Activated T-cell treated with anti-CD3 and anti-CD28 coated beads, Interleukin-2, amount 50 U/mL, for 72 hours (primary cell): Measurements from ENCODE around the gene PITPNM1. TPM values are rescaled to one million over a fixed set of nuclear protein-coding genes. Genes with fewer than 3 reads are reported as not detected.
"Not testable (repeated sequence)": the region's sequence is repeated elsewhere in the genome, so short reads cannot be mapped to it uniquely, and the experiment has no call there.

Source experiments
- ATAC-seq, 2 donors: fragments of 150-1000 bp; cut with Tn5 transposase; replicated peaks in 1 of 2; 2 replicates each; pipeline ENCODE4 v1.10.0; 2021; ENCODE audit warnings: moderate library complexity in 2 of 2, mild to moderate bottlenecking in 1 of 2
- DNase-seq, 2 donors: peaks; one replicate each; pipeline ENCODE4 v3.0.0; 2021 to 2022; ENCODE audit warnings: mixed read lengths in 1 of 2
- H3K27ac Mint-ChIP-seq: one replicate; pipeline ENCODE4 v1.8.0; 2022; ENCODE audit warnings: mild to moderate bottlenecking, moderate library complexity, mixed read lengths
- H3K27me3 Mint-ChIP-seq: one replicate; pipeline ENCODE4 v1.8.0; 2022; ENCODE audit warnings: low read depth, mixed read lengths
- H3K36me3 Mint-ChIP-seq, 2 donors: one replicate each; pipeline ENCODE4 v1.8.0; 2022; ENCODE audit warnings: mixed read lengths in 2 of 2, mild to moderate bottlenecking in 1 of 2; ENCODE audit not compliant: insufficient read depth in 2 of 2
- H3K4me1 Mint-ChIP-seq: one replicate; pipeline ENCODE4 v1.8.0; 2022; ENCODE audit warnings: low read depth, mixed read lengths
- H3K4me3 Mint-ChIP-seq, 2 donors: one replicate each; pipeline ENCODE4 v1.8.0; 2022; ENCODE audit warnings: mild to moderate bottlenecking in 2 of 2, mixed read lengths in 2 of 2, moderate library complexity in 2 of 2
- H3K9me3 Mint-ChIP-seq, 2 donors: one replicate each; pipeline ENCODE4 v1.8.0; 2022; ENCODE audit warnings: mixed read lengths in 2 of 2
- total RNA-seq, 2 donors: library from RNA; stranded (reverse); gene quantifications; one replicate each; pipeline ENCODE4 v1.2.3, GENCODE V29; 2022

The PITPNM1 gene
- total RNA-seq, 2 donors from 2014 or later: 94.3 to 118 TPM

GRCh38 chr11:67468759-67469507 is 36.2 kb downstream of the PITPNM1 start, which contains the start of gene TMEM134:
TMEM134 (minus strand) TSS chr11:67469251; CDS start chr11:67469192, 59 bp downstream.
- Mint-ChIP-seq H3K27me3 (no peaks in the 10 kb centered on the region), H3K4me1 (peaks cover 46% of the 10 kb centered on the region), H3K27ac (peak within 1 kb of the TSS; percentile 43), H3K4me3 (peak within 1 kb of the TSS; percentile 94 to 95), H3K9me3 (no peaks in the 10 kb centered on the region), H3K36me3 (no peaks in the 10 kb centered on the region)
- peak; percentile 92 to 95 for DNase-seq
- ATAC-seq: peak; percentile 85

GRCh38 chr11:67468456-67468758 is 36.8 kb downstream of the PITPNM1 start:
- Mint-ChIP-seq H3K4me3 (peak overlapping the region; percentile 94 to 95), H3K4me1 (peaks cover 50% of the 10 kb centered on the region), H3K9me3 (no peaks in the 10 kb centered on the region), H3K27ac (peak overlapping the region; percentile 43), H3K27me3 (no peaks in the 10 kb centered on the region), H3K36me3 (no peaks in the 10 kb centered on the region)
- ATAC-seq (peak in 1 of 2 donors; percentile 1), DNase-seq (peak in 1 of 2 donors; percentile 40)

DNA sequence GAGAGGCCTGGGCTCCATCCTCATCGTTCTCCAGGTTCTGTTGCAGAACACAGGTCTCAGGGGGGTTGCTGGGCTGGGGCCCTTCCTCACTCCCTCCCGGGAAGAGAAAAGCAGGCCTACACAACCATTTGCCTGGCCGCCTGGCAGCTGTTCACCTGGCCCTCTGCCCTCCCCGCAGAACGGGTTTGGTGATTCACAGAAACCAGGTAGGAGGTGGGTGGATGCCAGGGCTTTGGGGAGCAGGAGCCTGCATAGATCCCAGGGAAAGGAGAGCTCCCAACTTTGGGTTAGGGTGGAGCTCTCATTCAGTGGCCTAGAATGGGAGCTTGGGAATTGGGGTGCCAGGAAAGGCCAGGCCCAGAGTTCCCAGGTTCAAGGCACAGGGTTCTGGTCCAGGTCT is 37.1 kb downstream of the PITPNM1 start:
- no peak for ATAC-seq
- no peaks in the 10 kb centered on the region for H3K27me3 Mint-ChIP-seq
- H3K4me3 Mint-ChIP-seq: peak overlapping the region; percentile 94 to 95
- no peaks in the 10 kb centered on the region for H3K9me3 Mint-ChIP-seq
- H3K36me3 Mint-ChIP-seq: no peaks in the 10 kb centered on the region
- peak; percentile 41 to 45 for DNase-seq
- H3K4me1 Mint-ChIP-seq: peaks cover 50% of the 10 kb centered on the region
- peak overlapping the region; percentile 43 for H3K27ac Mint-ChIP-seq

GRCh38 chr11:67466962-67467771 is 38.0 kb downstream of the PITPNM1 start:
- Mint-ChIP-seq H3K9me3 (no peaks in the 10 kb centered on the region), H3K4me1 (peaks cover 50% of the 10 kb centered on the region), H3K36me3 (no peaks in the 10 kb centered on the region), H3K27me3 (no peaks in the 10 kb centered on the region), H3K27ac (peak overlapping the region; percentile 27), H3K4me3 (peak overlapping the region; percentile 94 to 95)
- ATAC-seq (no peak), DNase-seq (no peak)

GRCh38 chr11:67466367-67466766 is 38.8 kb downstream of the PITPNM1 start:
- H3K4me1 Mint-ChIP-seq: peaks cover 43% of the 10 kb centered on the region
- no peaks in the 10 kb centered on the region for H3K9me3 Mint-ChIP-seq
- H3K27me3 Mint-ChIP-seq: no peaks in the 10 kb centered on the region
- H3K36me3 Mint-ChIP-seq: no peaks in the 10 kb centered on the region
- DNase-seq (no peak), ATAC-seq (no peak)
- no peak overlapping the region for H3K27ac Mint-ChIP-seq
- peak overlapping the region in 1 of 2 donors; percentile 94 for H3K4me3 Mint-ChIP-seq

GRCh38 chr11:67465530-67465929 is 39.6 kb downstream of the PITPNM1 start:
- not testable (repeated sequence) for H3K36me3 Mint-ChIP-seq, H3K9me3 Mint-ChIP-seq, DNase-seq, H3K27me3 Mint-ChIP-seq, ATAC-seq
- H3K27ac Mint-ChIP-seq: peak overlapping the region; percentile 71
- H3K4me3 Mint-ChIP-seq: peak overlapping the region; percentile 87 to 95
- H3K4me1 Mint-ChIP-seq: peaks cover 42% of the 10 kb centered on the region

DNA sequence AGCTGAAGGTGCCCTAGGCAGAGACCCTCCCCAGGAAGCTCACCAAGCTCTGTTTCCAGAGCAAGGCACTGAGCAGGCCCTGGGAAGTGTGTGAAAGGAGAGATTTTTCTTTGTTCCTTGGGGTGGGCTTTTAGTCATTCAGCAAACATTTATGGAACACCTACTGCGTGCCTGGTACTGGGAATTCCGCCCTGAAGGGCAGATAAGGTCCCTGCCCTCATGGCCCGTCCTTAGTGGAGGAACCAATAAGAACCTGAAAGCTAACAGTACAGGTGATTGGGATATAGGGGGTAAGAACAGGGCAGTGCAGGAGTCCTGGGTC is 40.0 kb downstream of the PITPNM1 start:
- no peaks in the 10 kb centered on the region for H3K36me3 Mint-ChIP-seq
- peak overlapping the region; percentile 71 for H3K27ac Mint-ChIP-seq
- no peaks in the 10 kb centered on the region for H3K27me3 Mint-ChIP-seq
- no peak for ATAC-seq
- peak overlapping the region; percentile 87 to 95 for H3K4me3 Mint-ChIP-seq
- peaks cover 41% of the 10 kb centered on the region for H3K4me1 Mint-ChIP-seq
- no peaks in the 10 kb centered on the region for H3K9me3 Mint-ChIP-seq
- DNase-seq: no peak

- ATAC-seq (peak; percentile 82), DNase-seq (peak; percentile 95 to 96)
- peaks cover 36% of the 10 kb centered on the region for H3K4me1 Mint-ChIP-seq
- H3K4me3 Mint-ChIP-seq: peak overlapping the region; percentile 87 to 95
- H3K9me3 Mint-ChIP-seq: no peaks in the 10 kb centered on the region
- H3K36me3 Mint-ChIP-seq: no peaks in the 10 kb centered on the region
- no peaks in the 10 kb centered on the region for H3K27me3 Mint-ChIP-seq
- H3K27ac Mint-ChIP-seq: peak overlapping the region; percentile 71
These were observed 40.6 kb downstream of the PITPNM1 start for GRCh38 chr11:67464411-67465188.

- ATAC-seq: no peak
- no peaks in the 10 kb centered on the region for H3K36me3 Mint-ChIP-seq
- peaks cover 36% of the 10 kb centered on the region for H3K4me1 Mint-ChIP-seq
These were observed 41.3 kb downstream of the PITPNM1 start for GRCh38 chr11:67463680-67464410.

DNA sequence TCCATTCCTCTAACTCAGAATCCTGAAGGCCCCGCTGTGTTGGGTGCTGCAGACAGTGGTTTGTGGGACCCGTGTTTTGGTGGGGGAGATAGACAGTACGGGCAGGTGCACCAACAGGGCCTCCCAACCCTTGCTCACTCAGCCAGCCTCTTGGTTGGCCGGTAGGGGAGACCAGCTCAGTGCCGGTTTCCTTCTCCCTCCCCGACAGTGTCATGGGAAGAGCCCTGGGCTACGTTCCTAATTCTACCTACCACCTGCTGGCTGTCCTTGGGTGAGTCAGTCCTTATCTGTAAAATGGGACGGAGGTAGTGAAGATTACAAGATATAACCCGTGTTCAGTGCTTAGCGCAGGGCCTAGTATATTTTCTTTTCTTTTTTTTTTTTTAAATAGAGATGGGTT is 42.0 kb downstream of the PITPNM1 start:
- Mint-ChIP-seq H3K36me3 (no peaks in the 10 kb centered on the region), H3K4me1 (peaks cover 33% of the 10 kb centered on the region), H3K9me3 (no peaks in the 10 kb centered on the region), H3K4me3 (no peak overlapping the region), H3K27me3 (no peaks in the 10 kb centered on the region), H3K27ac (no peak overlapping the region)
- no peak for DNase-seq
- ATAC-seq: no peak

More at GRCh38 chr11:67463680-67464410, 41.3 kb downstream of the PITPNM1 start:
- DNase-seq: no peak
- Mint-ChIP-seq H3K9me3 (no peaks in the 10 kb centered on the region), H3K27ac (peak overlapping the region; percentile 60), H3K4me3 (peak overlapping the region; percentile 87 to 95), H3K27me3 (no peaks in the 10 kb centered on the region)

DNA sequence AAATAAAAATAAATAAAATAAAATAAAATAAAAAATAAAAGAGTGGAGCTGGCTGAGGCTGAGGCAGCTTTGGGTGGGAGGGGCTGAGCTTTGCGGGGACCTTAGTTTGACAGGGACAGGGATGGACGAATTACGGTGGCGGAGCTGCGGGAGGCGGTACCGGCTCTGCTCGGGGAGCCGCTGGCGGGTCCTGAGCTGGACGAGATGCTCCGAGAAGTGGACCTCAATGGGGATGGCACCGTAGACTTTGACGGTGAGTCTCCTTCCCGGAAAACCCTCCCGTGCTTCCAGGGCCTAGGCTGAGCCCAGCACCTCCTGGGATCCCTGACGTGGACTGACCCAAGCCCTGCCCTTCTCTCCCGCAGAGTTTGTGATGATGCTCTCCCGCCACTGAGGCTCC is 46.9 kb downstream of the PITPNM1 start:
- no peaks in the 10 kb centered on the region for H3K4me1 Mint-ChIP-seq
- H3K4me3 Mint-ChIP-seq: no peak overlapping the region
- H3K36me3 Mint-ChIP-seq: no peaks in the 10 kb centered on the region
- DNase-seq (no peak), ATAC-seq (no peak)
- no peaks in the 10 kb centered on the region for H3K9me3 Mint-ChIP-seq
- no peaks in the 10 kb centered on the region for H3K27me3 Mint-ChIP-seq
- no peak overlapping the region for H3K27ac Mint-ChIP-seq

DNA sequence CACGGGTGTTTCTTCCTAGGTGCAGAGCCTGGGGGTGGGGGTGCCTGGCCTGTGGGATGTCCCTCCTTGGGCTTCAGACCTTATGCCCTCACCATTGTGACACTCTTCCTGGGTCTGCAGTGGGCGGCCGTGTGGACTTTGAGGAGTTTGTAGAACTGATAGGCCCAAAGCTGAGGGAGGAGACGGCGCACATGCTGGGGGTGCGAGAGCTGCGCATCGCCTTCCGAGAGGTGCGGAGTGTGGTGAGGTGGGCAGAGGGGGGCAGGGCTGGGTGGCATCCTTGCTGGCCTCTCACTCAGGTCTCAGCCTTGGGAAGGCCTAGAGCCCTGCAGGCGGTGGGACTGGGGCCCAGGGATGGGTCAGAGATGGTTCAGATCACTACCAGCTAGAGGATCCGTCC is 47.7 kb downstream of the PITPNM1 start:
- no peak overlapping the region for H3K27ac Mint-ChIP-seq
- no peak overlapping the region for H3K4me3 Mint-ChIP-seq
- ATAC-seq (no peak), DNase-seq (no peak)
- no peaks in the 10 kb centered on the region for H3K4me1 Mint-ChIP-seq
- no peaks in the 10 kb centered on the region for H3K36me3 Mint-ChIP-seq
- no peaks in the 10 kb centered on the region for H3K27me3 Mint-ChIP-seq
- H3K9me3 Mint-ChIP-seq: no peaks in the 10 kb centered on the region
